ENCODE measurements around the gene ZNF76. TPM values are rescaled to one million over a fixed set of nuclear protein-coding genes. Genes with fewer than 3 reads are reported as not detected.
A peak's percentile ranks its signal among the peaks of the same experiment; 100 is the strongest.

Gene ZNF76
- total and polyA plus RNA-seq, 9 of the 15 experiments (the other 6 are each of a cell fraction or from before 2014, with no cell fraction given), result 1.2 to 17.8 (median 10.7) TPM

- TF ChIP-seq RAD21 (CRISPR knock-in tag; conservative IDR thresholded peaks at IDR 0.05 in 1 of 2, IDR thresholded peaks at IDR 0.05 in 1 of 2) (peak in 1 of 2 experiments; percentile 31; a peak in 2 of 4 replicates), FOXJ2 (tag; IDR thresholded peaks at IDR 0.05) (no peak), KAT7 (CRISPR knock-in tag; IDR thresholded peaks at IDR 0.05; ENCODE audit: borderline replicate concordance) (0 out of 2 replicates have a peak, but pooled peaks have one; percentile 9), DPF2 (IDR thresholded peaks at IDR 0.05) (peak; percentile 70), FOSL1 (tag; conservative IDR thresholded peaks at IDR 0.05) (0 out of 2 replicates have a peak, but pooled peaks have one; percentile 41), SMARCE1 (IDR thresholded peaks at IDR 0.05) (peak; percentile 83), NR3C1 (CRISPR knock-in tag; IDR thresholded peaks at IDR 0.05) (no peak), CBFA2T3 (IDR thresholded peaks at IDR 0.05) (peak; percentile 52), TCF3 (CRISPR knock-in tag; IDR thresholded peaks at IDR 0.05) (peak; percentile 38; the same call in 1 of the 2 replicates), TEAD4 (IDR thresholded peaks at IDR 0.05; ENCODE audit: low read length) (peak; percentile 49), TEAD4 (CRISPR knock-in tag; IDR thresholded peaks at IDR 0.05; ENCODE audit: borderline replicate concordance) (no peak), NR1H2 (CRISPR knock-in tag; IDR thresholded peaks at IDR 0.05) (no peak), ELF4 (CRISPR knock-in tag; IDR thresholded peaks at IDR 0.05) (0 out of 2 replicates have a peak, but pooled peaks have one; percentile 41), ARID1B (IDR thresholded peaks at IDR 0.05) (peak; percentile 72), SMARCC2 (IDR thresholded peaks at IDR 0.05; ENCODE audit: low read depth) (0 out of 2 replicates have a peak, but pooled peaks have one; percentile 56), SMAD4 (CRISPR knock-in tag; conservative IDR thresholded peaks at IDR 0.05) (0 out of 2 replicates have a peak, but pooled peaks have one; percentile 31), POLR3A (IDR thresholded peaks at IDR 0.05; ENCODE audit: borderline replicate concordance, extremely low read depth, insufficient read depth, insufficient read length) (no peak)
- TF ChIP-seq, protein P1, sequence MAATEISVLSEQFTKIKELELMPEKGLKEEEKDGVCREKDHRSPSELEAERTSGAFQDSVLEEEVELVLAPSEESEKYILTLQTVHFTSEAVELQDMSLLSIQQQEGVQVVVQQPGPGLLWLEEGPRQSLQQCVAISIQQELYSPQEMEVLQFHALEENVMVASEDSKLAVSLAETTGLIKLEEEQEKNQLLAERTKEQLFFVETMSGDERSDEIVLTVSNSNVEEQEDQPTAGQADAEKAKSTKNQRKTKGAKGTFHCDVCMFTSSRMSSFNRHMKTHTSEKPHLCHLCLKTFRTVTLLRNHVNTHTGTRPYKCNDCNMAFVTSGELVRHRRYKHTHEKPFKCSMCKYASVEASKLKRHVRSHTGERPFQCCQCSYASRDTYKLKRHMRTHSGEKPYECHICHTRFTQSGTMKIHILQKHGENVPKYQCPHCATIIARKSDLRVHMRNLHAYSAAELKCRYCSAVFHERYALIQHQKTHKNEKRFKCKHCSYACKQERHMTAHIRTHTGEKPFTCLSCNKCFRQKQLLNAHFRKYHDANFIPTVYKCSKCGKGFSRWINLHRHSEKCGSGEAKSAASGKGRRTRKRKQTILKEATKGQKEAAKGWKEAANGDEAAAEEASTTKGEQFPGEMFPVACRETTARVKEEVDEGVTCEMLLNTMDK (IDR thresholded peaks at IDR 0.05; ENCODE audit: borderline replicate concordance, insufficient read depth, low read depth, low read length, poor library complexity, severe bottlenecking), result peak; percentile 24
- TF ChIP-seq, protein P2, sequence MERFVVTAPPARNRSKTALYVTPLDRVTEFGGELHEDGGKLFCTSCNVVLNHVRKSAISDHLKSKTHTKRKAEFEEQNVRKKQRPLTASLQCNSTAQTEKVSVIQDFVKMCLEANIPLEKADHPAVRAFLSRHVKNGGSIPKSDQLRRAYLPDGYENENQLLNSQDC (CRISPR knock-in tag; IDR thresholded peaks at IDR 0.05), result no peak
- TF ChIP-seq, protein P3, sequence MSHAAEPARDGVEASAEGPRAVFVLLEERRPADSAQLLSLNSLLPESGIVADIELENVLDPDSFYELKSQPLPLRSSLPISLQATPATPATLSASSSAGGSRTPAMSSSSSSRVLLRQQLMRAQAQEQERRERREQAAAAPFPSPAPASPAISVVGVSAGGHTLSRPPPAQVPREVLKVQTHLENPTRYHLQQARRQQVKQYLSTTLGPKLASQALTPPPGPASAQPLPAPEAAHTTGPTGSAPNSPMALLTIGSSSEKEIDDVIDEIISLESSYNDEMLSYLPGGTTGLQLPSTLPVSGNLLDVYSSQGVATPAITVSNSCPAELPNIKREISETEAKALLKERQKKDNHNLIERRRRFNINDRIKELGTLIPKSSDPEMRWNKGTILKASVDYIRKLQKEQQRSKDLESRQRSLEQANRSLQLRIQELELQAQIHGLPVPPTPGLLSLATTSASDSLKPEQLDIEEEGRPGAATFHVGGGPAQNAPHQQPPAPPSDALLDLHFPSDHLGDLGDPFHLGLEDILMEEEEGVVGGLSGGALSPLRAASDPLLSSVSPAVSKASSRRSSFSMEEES (CRISPR knock-in tag; IDR thresholded peaks at IDR 0.05), result no peak
- TF ChIP-seq, protein P4, sequence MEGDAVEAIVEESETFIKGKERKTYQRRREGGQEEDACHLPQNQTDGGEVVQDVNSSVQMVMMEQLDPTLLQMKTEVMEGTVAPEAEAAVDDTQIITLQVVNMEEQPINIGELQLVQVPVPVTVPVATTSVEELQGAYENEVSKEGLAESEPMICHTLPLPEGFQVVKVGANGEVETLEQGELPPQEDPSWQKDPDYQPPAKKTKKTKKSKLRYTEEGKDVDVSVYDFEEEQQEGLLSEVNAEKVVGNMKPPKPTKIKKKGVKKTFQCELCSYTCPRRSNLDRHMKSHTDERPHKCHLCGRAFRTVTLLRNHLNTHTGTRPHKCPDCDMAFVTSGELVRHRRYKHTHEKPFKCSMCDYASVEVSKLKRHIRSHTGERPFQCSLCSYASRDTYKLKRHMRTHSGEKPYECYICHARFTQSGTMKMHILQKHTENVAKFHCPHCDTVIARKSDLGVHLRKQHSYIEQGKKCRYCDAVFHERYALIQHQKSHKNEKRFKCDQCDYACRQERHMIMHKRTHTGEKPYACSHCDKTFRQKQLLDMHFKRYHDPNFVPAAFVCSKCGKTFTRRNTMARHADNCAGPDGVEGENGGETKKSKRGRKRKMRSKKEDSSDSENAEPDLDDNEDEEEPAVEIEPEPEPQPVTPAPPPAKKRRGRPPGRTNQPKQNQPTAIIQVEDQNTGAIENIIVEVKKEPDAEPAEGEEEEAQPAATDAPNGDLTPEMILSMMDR (IDR thresholded peaks at IDR 0.05 in 2 of 3, conservative IDR thresholded peaks at IDR 0.05 in 1 of 3; ENCODE audit: insufficient read depth in 2 of 3, low read depth in 1 of 3, low read length in 3 of 3), result peak in 1 of 3 experiments; percentile 28; a peak in 2 of 6 replicates
Observed at GRCh38 chr6:35247642-35248231, 11.8 kb upstream of the ZNF76 start (continued).

Data from K562 (cell line).